Measurements from ENCODE around the gene OR52M1. TPM values are rescaled to one million over a fixed set of nuclear protein-coding genes. Genes with fewer than 3 reads are reported as not detected.

Gene OR52M1
- total RNA-seq, 5 donors from 2014 or later (not counting 1 experiment from before 2014, with no cell fraction given): not detected

GRCh38 chr11:4578624-4579023 is 33.6 kb downstream of the OR52M1 start:
- Histone ChIP-seq H3K27ac (ENCODE audit: low read length) (no peak overlapping the region), H3K36me3 (ENCODE audit: control insufficient read depth in 2 of 2, extremely low read depth in 1 of 2, insufficient read depth in 1 of 2, low read length in 1 of 2) (no peaks in the 10 kb centered on the region), H3K9me3 (no peaks in the 10 kb centered on the region), H3K27me3 (replicated peaks in 1 of 2; ENCODE audit: control insufficient read depth in 2 of 2, extremely low read depth in 1 of 2, insufficient read depth in 2 of 2, low read length in 1 of 2) (peaks cover 3 to 13% of the 10 kb centered on the region in 2 experiments), H3K4me3 (ENCODE audit: control insufficient read depth in 1 of 2, extremely low read depth in 1 of 2, low read length in 1 of 2) (no peak overlapping the region), H3K4me1 (ENCODE audit: control insufficient read depth in 1 of 2, extremely low read depth in 1 of 2, insufficient read depth in 2 of 2, low read length in 2 of 2) (no peaks in the 10 kb centered on the region)
- WGBS (ENCODE audit: insufficient coverage): 65% methylated on average over 2 of the region's 6 CpGs
- peaks cover 17 to 44% of the 10 kb centered on the region in 2 donors for H3K27me3 Mint-ChIP-seq
- H3K9me3 Mint-ChIP-seq: no peaks in the 10 kb centered on the region
- H3K36me3 Mint-ChIP-seq: no peaks in the 10 kb centered on the region
- no peak overlapping the region for H3K27ac Mint-ChIP-seq
- no peak overlapping the region for H3K4me3 Mint-ChIP-seq
- ChIA-PET POLR2A (no interaction called here), CTCF (no interaction called here)
- ATAC-seq (replicated peaks in 1 of 4) (no peak), DNase-seq (no peak)
- H3K4me1 Mint-ChIP-seq: peaks cover 4 to 8% (median 5%) of the 10 kb centered on the region in 3 donors

DNA sequence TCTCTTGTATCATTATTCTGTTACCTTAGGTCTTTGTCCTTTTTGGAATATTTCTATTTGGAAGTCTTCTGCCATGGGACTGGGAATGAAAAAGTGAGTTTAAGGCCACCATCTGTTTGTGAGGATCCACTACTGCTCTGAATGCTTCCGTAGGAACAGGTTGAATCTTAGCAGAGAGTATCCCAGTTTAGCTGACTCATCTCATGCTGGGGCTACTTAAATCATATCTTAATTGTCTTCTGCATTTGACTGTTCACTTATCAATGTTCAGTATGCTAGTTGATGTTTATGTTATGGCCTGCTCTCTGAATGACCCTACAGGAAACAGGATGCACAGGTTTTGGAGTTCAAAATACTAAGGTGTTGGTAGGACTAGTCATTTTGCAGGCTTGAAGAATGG is 35.1 kb downstream of the OR52M1 start:
- Mint-ChIP-seq H3K4me3 (no peak overlapping the region), H3K9me3 (no peaks in the 10 kb centered on the region)

DNA sequence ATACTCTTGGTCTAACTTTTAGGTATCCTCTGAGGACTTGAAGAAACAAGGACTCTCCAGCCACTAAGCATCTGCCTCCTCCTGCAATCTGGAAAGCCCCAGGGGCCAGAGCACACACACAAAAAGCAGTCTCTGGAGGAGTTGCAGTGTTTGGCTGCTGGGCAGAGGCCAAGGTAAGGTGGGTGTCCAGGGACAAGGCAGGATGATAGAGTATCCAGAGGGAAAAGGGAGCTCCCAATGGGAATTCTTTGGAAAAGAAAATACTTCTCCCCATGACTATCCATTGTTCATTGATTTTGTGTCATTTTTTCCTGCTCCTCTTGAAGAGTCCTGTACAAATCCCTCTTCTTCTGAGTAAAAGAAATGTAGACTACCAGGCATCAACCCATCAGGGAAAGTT is 36.5 kb downstream of the OR52M1 start, which contains the start of gene OR52I2:
Gene OR52I2 (plus strand): TSS at position 301 of the 400 bp plus-strand sequence.
- H3K4me3 ChIP-seq (ENCODE audit: control insufficient read depth in 1 of 2, extremely low read depth in 1 of 2, low read length in 1 of 2): no peak within 1 kb of the TSS
- Mint-ChIP-seq H3K27me3 (peaks cover 19 to 58% of the 10 kb centered on the region in 2 donors), H3K9me3 (no peaks in the 10 kb centered on the region), H3K27ac (no peak within 1 kb of the TSS), H3K4me3 (no peak within 1 kb of the TSS), H3K4me1 (no peaks in the 10 kb centered on the region), H3K36me3 (no peaks in the 10 kb centered on the region)
- H3K4me1 ChIP-seq (ENCODE audit: control insufficient read depth in 1 of 2, extremely low read depth in 1 of 2, insufficient read depth in 2 of 2, low read length in 2 of 2): no peaks in the 10 kb centered on the region
- H3K36me3 ChIP-seq (ENCODE audit: control insufficient read depth in 2 of 2, extremely low read depth in 1 of 2, insufficient read depth in 1 of 2, low read length in 1 of 2): no peaks in the 10 kb centered on the region
- ATAC-seq (replicated peaks in 1 of 4): no peak
- ChIA-PET POLR2A (no interaction called here), CTCF (no interaction called here)
- DNase-seq: no peak
- no peak within 1 kb of the TSS for H3K27ac ChIP-seq (ENCODE audit: low read length)
- H3K9me3 ChIP-seq: no peaks in the 10 kb centered on the region
- peaks cover 4 to 9% of the 10 kb centered on the region in 2 experiments for H3K27me3 ChIP-seq (replicated peaks in 1 of 2; ENCODE audit: control insufficient read depth in 2 of 2, extremely low read depth in 1 of 2, insufficient read depth in 2 of 2, low read length in 1 of 2)

More for the DNA sequence above, 35.1 kb downstream of the OR52M1 start:
- Histone ChIP-seq H3K9me3 (no peaks in the 10 kb centered on the region), H3K27me3 (replicated peaks in 1 of 2; ENCODE audit: control insufficient read depth in 2 of 2, extremely low read depth in 1 of 2, insufficient read depth in 2 of 2, low read length in 1 of 2) (peaks cover 4 to 13% of the 10 kb centered on the region in 2 experiments), H3K27ac (ENCODE audit: low read length) (no peak overlapping the region), H3K36me3 (ENCODE audit: control insufficient read depth in 2 of 2, extremely low read depth in 1 of 2, insufficient read depth in 1 of 2, low read length in 1 of 2) (no peaks in the 10 kb centered on the region), H3K4me1 (ENCODE audit: control insufficient read depth in 1 of 2, extremely low read depth in 1 of 2, insufficient read depth in 2 of 2, low read length in 2 of 2) (no peaks in the 10 kb centered on the region), H3K4me3 (ENCODE audit: control insufficient read depth in 1 of 2, extremely low read depth in 1 of 2, low read length in 1 of 2) (no peak overlapping the region)
- Mint-ChIP-seq H3K36me3 (no peaks in the 10 kb centered on the region), H3K27me3 (peaks cover 21 to 56% of the 10 kb centered on the region in 2 donors), H3K27ac (no peak overlapping the region), H3K4me1 (peaks cover 4 to 8% (median 5%) of the 10 kb centered on the region in 3 donors)
- ChIA-PET POLR2A (no interaction called here), CTCF (no interaction called here)
- WGBS (ENCODE audit: insufficient coverage): 88% methylated on average over 1 of the region's 1 CpG
- ATAC-seq (replicated peaks in 1 of 4) (no peak), DNase-seq (no peak)

GRCh38 chr11:4589017-4589416 is 44.0 kb downstream of the OR52M1 start:
- no peak overlapping the region for H3K27ac ChIP-seq (ENCODE audit: low read length)
- no peaks in the 10 kb centered on the region for H3K4me1 Mint-ChIP-seq
- CTCF ChIA-PET: no interaction called here
- H3K4me1 ChIP-seq (ENCODE audit: control insufficient read depth in 1 of 2, extremely low read depth in 1 of 2, insufficient read depth in 2 of 2, low read length in 2 of 2): no peaks in the 10 kb centered on the region
- WGBS (ENCODE audit: insufficient coverage): no CpG with 5 or more reads among the region's 3 CpGs
- no peak overlapping the region for H3K27ac Mint-ChIP-seq
- H3K27me3 ChIP-seq (replicated peaks in 1 of 2; ENCODE audit: control insufficient read depth in 2 of 2, extremely low read depth in 1 of 2, insufficient read depth in 2 of 2, low read length in 1 of 2): peaks cover 0 to 2% of the 10 kb centered on the region in 2 experiments
- H3K36me3 Mint-ChIP-seq: peaks cover 4% of the 10 kb centered on the region
- no peak overlapping the region for H3K4me3 Mint-ChIP-seq
- no peaks in the 10 kb centered on the region for H3K9me3 Mint-ChIP-seq
- no peak for ATAC-seq (replicated peaks in 1 of 4)
- no peaks in the 10 kb centered on the region for H3K9me3 ChIP-seq
- no peaks in the 10 kb centered on the region for H3K36me3 ChIP-seq (ENCODE audit: control insufficient read depth in 2 of 2, extremely low read depth in 1 of 2, insufficient read depth in 1 of 2, low read length in 1 of 2)
- no peak overlapping the region for H3K4me3 ChIP-seq (ENCODE audit: control insufficient read depth in 1 of 2, extremely low read depth in 1 of 2, low read length in 1 of 2)
- DNase-seq: no peak
- peaks cover 5 to 19% of the 10 kb centered on the region in 2 donors for H3K27me3 Mint-ChIP-seq
- POLR2A ChIA-PET: no interaction called here

DNA sequence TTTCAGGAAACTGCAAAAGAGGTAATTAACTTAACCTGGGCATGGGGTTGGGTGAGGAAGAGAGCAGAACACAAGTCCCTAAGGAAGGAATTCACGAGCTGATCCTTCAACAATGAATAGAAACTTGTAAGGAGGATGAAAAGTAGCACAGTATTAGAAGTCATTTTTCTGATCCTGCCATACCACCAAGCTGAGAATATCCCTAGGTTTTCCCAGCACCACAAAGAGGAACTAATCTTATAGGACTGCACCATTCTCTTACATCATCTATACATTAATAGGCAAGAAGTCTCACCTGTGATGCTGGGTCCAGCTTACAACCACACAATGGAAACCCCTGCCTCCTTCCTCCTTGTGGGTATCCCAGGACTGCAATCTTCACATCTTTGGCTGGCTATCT is 48.7 kb downstream of the OR52M1 start, which contains the start of gene OR52I1:
Gene OR52I1 (plus strand): TSS at position 301 of the 400 bp plus-strand sequence. CDS start 0 bp downstream, at position 301.
- Mint-ChIP-seq H3K4me3 (no peak within 1 kb of the TSS), H3K27me3 (no peaks in the 10 kb centered on the region), H3K9me3 (no peaks in the 10 kb centered on the region), H3K27ac (no peak within 1 kb of the TSS), H3K36me3 (peaks cover 37% of the 10 kb centered on the region), H3K4me1 (peaks cover 0 to 2% (median 0%) of the 10 kb centered on the region in 3 donors)
- Histone ChIP-seq H3K9me3 (no peaks in the 10 kb centered on the region), H3K27ac (ENCODE audit: low read length) (no peak within 1 kb of the TSS), H3K4me3 (ENCODE audit: control insufficient read depth in 1 of 2, extremely low read depth in 1 of 2, low read length in 1 of 2) (no peak within 1 kb of the TSS), H3K27me3 (replicated peaks in 1 of 2; ENCODE audit: control insufficient read depth in 2 of 2, extremely low read depth in 1 of 2, insufficient read depth in 2 of 2, low read length in 1 of 2) (no peaks in the 10 kb centered on the region), H3K36me3 (ENCODE audit: control insufficient read depth in 2 of 2, extremely low read depth in 1 of 2, insufficient read depth in 1 of 2, low read length in 1 of 2) (peaks cover 5 to 6% of the 10 kb centered on the region in 2 donors), H3K4me1 (ENCODE audit: control insufficient read depth in 1 of 2, extremely low read depth in 1 of 2, insufficient read depth in 2 of 2, low read length in 2 of 2) (no peaks in the 10 kb centered on the region)
- no CpG with 5 or more reads among the region's 1 CpG for WGBS (ENCODE audit: insufficient coverage)
- POLR2A ChIA-PET: no interaction called here
- CTCF ChIA-PET: no interaction called here
- no peak for ATAC-seq (replicated peaks in 1 of 4)
- DNase-seq: no peak

Other genes with a start within 250 kb of the OR52M1 start
- not detected for gene OR52B4, start 176.8 kb upstream of the OR52M1 start, total RNA-seq
- gene TRIM21, start 151.5 kb upstream of the OR52M1 start, total RNA-seq: 10 to 100 TPM; 21.7 to 40.1 (median 29.4) TPM
- not detected for gene OR52K2, start 95.9 kb upstream of the OR52M1 start, total RNA-seq
- gene OR52K1, start 62.5 kb upstream of the OR52M1 start, total RNA-seq: not detected
- gene OR52I2, start 36.6 kb downstream of the OR52M1 start, total RNA-seq: not detected
- not detected for gene OR52I1, start 48.8 kb downstream of the OR52M1 start, total RNA-seq
- gene TRIM68, start 63.0 kb downstream of the OR52M1 start, total RNA-seq: 10 to 100 TPM in 3 of 5 donors, 1 to 10 TPM in 2; 7.6 to 22.0 (median 17.4) TPM
- not detected for gene OR51D1, start 92.3 kb downstream of the OR52M1 start, total RNA-seq
- not detected for gene OR51E1, start 98.8 kb downstream of the OR52M1 start, total RNA-seq
- gene OR51E2, start 152.7 kb downstream of the OR52M1 start, total RNA-seq: not detected
- not detected for gene MMP26, start 159.6 kb downstream of the OR52M1 start, total RNA-seq
- not detected for gene OR51F1, start 224.7 kb downstream of the OR52M1 start, total RNA-seq